Mesenteric fat pad (tissue), 1 donor: ENCODE measurements around the gene APCDD1L. TPM values are rescaled to one million over a fixed set of nuclear protein-coding genes. Genes with fewer than 3 reads are reported as not detected.

Source experiments
- DNase-seq: peaks from one replicate; pipeline ENCODE4 v3.0.0-alpha.2; 2020; ENCODE audit warnings: low spot score
- total RNA-seq: library from RNA; stranded (reverse); fragmentation: NEBNext Ultra II Directional; extraction: Animal tissue kit (Norgen Biotek cat#: 25700); gene quantifications from one replicate; pipeline ENCODE4 v1.2.1, GENCODE V29; 2021
- donor health status: DM: yes; HTN: yes; CAD: no.

Gene APCDD1L
- total RNA-seq, 1 donor from 2014 or later = not detected

GRCh38 chr20:58467572-58468527 is 47.3 kb downstream of the APCDD1L start:
- DNase-seq = no peak

GRCh38 chr20:58466729-58467571 is 48.2 kb downstream of the APCDD1L start:
- DNase-seq = no peak

- DNase-seq = no peak
Observed at GRCh38 chr20:58466095-58466708, 49.0 kb downstream of the APCDD1L start.

DNA sequence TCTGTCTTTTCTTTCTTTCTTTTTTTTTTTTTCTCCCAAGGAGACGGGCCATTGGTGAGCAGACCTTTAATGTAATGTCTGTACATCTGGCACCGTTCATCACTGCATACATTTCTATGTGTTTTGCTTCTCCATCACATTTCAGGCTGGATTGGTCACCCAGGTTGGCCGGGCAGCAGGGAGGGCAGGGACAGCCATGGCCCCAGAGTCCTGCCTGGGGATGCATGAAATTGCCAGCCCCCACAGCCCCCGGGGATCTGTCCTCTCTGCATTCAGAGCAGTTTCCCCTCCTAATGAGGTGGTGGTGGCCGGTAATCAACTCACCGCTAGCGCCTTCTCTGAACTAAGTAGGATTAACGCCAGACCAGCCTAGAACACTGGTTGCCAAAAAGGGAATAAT is 50.4 kb downstream of the APCDD1L start:
- no peak for DNase-seq

GRCh38 chr20:58463256-58463655 is 51.9 kb downstream of the APCDD1L start:
- no peak for DNase-seq

DNA sequence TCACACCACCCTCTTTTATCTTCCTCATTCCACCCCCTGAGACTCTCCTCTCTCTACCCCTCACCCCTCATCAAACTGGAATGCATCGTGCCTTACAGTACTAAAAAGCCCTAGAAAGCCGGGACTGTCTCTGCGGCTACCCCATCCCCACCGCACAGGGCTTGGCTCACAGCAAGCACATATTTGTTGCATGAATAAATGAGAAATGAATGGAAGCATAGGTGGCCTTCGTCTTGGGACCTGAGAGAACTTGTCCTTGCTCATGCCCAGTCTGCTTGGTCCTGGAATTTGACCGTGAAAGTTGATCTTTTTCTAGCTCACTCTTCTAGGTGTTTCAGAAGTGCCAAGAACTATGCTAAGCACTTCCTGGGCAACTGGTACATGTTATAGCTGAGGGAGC is 53.3 kb downstream of the APCDD1L start:
- no peak for DNase-seq

DNA sequence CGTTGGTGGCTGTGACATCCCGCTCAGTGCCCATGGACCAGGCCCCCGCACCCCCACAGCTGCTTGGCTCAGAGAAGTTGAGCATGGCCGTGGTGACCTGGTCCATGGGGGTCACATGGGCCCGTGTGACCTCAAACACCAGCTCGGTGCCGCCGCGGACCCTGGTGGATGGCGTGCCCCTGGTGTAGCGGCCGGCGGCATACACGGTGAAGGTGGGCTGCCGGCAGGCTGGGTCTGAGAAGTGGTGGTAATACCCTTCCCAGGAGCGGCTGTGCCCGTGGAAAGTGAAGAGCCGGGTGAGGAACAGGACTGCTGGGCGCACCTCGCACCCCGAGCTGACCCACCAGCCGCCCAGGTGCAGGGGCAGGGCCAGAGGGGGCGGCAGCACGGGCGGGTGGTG is 54.1 kb downstream of the APCDD1L start:
- no peak for DNase-seq

GRCh38 chr20:58459058-58459750 is 56.0 kb downstream of the APCDD1L start:
- DNase-seq = no peak

DNA sequence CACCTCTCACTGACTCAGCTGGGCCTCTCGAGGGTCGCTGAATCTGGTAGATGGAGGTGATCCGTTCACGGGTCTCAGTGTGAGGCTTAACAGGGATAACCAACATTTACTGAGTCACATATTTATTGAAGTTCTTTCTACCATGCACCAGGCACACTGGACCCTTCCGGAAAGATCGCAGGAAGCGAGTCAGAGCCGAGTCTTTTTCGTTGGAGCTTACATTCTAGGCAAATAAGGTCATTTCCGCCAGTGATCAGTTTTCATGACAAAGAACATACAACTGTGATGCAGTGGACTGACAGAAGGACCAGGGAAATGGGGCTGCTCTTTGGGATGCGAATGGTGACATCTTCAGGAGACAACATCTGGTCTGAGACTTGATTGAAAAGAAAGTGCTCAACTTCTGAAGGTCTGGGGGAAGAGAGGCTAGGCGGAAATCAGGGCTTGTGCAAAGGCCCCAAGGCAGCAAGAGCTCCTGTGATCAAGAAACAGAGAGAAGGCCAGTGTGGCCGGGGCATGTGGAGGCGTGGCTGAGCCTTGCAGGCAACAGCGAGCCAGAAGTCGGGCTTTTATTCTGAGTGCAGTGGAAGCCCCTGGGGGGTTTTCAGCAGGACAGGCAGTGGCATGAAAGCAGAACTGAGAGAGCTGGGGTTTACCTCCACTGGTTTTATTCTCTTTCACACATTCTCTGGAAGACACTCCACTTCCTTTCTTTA is 56.7 kb downstream of the APCDD1L start:
- no peak for DNase-seq

DNA sequence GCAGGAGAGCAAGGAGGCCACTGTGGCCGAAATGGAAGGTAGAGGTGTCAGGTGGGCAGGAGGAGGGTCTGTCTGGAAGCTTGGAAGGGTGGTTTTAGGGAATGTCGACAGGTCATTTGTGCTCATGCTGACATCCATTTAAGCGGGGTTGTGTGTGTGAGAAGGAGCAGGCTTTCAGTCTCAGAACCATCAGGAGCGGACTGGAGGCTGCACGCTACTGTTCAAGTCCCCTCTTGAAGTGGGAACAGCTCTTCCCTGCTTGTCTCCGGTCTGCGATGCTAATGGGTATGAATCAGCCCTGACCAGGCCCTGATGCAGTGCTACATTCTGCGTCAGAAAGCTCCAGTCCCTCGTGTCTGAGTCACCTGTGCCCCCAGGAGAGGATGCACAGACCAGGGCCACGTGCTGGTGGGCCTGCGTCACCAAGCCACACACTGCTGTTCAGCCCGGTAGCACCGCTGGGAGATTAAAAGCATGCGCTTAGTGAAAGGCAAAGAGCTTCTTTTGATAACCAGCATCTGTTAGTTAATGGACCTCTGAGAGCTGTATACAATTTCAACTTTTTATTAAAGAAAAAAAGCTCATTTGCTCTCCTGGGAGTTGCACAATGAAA is 58.0 kb downstream of the APCDD1L start:
- no peak for DNase-seq

GRCh38 chr20:58454460-58454859 is 60.7 kb downstream of the APCDD1L start:
- no peak for DNase-seq

DNA sequence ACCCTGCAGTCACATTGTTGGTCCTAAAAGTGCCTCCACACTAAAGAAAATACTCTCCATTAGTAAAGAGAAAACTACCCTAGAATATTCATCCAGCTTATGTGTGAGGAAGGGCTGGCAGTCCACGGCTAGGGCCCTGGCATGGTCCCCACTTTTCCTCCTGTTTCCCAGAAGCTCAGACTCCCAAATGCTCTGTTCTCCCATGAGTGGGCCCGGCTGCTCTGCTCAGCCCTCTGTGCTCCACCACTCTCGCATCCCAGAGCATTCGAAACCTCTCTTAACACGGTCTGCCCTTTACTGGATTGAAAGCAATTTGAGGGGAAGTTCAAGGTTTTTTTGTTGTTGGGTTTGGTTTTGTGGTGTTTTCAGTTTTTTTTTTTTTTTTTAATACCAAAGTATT is 61.8 kb downstream of the APCDD1L start:
- DNase-seq = no peak

- DNase-seq = no peak
Observed at GRCh38 chr20:58452667-58453255, 62.4 kb downstream of the APCDD1L start.

DNA sequence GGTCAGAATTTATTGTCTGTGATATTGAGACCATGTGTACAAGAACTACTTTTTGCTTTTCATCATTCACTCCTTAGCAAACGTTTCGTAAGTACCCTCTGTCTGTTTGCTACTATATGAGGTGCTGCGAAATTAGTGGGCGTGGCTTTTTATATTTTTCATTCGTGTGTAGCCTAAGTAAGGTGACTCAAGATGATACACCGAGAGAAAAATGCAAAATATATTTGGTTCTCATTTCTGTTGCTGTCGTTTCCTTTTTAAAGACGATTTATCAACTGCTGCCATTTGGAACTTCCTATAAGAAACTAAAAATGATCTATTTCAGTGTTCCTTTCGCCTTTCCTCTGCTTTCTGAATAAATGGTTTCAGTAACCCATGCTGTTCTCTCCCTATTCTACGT is 64.9 kb downstream of the APCDD1L start:
- DNase-seq = no peak

DNA sequence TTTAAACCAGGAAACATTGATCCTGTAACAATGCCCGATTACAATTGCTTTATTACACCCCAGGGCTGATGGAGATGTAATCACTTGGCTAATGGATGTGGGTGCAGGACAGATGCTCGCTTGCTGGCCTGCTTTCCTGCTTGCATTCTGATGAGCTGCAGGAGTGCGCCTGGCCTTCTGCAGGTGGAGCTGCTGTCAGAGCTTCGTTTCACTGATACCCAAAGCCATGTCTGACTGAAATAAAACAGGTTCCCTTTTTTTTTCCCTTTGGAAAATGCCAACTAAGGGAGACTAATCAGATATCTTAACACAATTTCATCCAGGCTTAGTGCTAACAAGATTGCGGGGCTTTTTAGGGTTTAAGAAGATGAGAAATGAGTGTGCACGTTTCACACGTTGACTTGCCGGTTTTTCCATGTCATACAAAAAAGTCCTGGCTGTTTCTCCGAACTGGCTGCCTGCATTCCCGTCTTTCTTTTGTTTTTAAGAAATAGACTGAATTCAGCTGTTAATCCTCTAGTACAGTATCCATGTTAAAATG is 65.4 kb downstream of the APCDD1L start:
- no peak for DNase-seq

DNA sequence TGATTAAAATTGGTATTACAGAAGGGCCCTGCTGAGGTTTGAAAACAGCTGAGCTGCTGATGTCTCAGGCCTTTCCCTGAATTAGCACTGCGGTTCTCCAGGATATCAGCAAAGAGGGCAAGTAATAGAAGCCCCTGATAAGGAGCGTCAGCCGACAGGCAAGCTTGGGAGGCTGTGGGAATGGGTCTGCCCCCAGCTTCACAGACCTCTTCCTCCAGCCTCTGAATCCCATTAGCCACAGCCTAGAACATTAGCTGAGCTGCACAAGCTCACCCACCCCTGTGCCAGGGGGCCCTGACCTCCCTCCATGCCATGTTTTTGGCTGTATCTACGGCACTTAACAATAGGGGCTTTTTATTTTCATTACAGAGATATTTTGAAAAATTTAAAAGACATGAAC is 66.2 kb downstream of the APCDD1L start:
- DNase-seq = no peak

DNA sequence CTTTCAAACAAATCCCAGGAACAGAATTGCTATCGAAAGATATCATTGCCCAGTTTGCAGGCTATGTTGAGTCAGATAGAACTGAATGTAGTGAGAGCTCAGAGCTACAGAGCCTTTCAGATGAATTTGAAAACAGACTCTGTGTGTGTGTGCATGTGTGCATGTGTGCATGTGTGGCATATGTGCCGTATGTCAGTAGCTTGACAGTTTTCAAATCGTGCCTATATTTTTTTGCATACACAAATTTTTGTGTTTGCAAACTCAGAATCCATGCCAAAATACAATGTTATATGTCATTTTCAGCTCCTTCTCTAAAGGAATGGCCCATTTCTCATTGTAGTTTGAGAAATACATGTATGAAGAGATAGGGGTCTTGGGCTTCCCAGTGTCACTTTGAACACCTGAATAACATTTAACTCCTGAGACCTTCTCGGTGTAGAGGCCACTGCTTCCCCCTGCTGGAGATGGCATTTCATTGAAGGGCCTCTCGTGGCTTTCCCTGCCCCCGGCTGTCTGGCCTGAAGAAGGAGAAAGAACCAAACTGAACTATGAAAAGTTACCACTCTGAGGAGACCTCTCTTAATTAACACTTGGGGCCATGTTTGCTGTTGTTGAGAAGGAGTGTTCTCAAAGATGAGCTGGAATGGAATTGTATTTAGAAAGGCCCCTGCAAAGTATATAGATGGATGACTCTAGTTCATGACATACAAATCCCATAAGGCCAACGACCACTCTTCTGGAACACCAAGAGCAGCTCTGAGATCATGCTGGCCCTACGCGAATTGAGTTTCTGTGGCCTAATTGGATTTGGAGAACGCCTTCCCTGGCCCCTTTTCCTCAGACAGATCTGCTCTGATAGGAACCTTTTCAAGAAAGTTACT is 67.4 kb downstream of the APCDD1L start:
- no peak for DNase-seq

GRCh38 chr20:58446960-58447265 is 68.3 kb downstream of the APCDD1L start:
- no peak for DNase-seq
